Skeletal muscle tissue (tissue), 4 donors: ENCODE measurements around the gene CDH2. TPM values are rescaled to one million over a fixed set of nuclear protein-coding genes. Genes with fewer than 3 reads are reported as not detected.

Experiments used
- H3K27ac ChIP-seq: one replicate; pipeline ENCODE4 v1.7.0; 2013; ENCODE audit warnings: mild to moderate bottlenecking, low read depth, low read length, inconsistent platforms
- H3K27me3 ChIP-seq, 3 donors: one replicate each; pipeline ENCODE4 v1.7.0; 2013; ENCODE audit warnings: low read length in 3 of 3; ENCODE audit not compliant: control insufficient read depth in 3 of 3, insufficient read depth in 3 of 3
- H3K36me3 ChIP-seq, 3 donors: one replicate each; pipeline ENCODE4 v1.7.0; 2013; ENCODE audit warnings: low read length in 3 of 3; ENCODE audit not compliant: control insufficient read depth in 3 of 3, insufficient read depth in 3 of 3
- H3K4me1 ChIP-seq, 3 donors: one replicate each; pipeline ENCODE4 v1.7.0; 2013; ENCODE audit warnings: low read length in 3 of 3, mild to moderate bottlenecking in 3 of 3; ENCODE audit not compliant: control insufficient read depth in 3 of 3, insufficient read depth in 3 of 3
- H3K4me3 ChIP-seq, 3 donors: one replicate each; pipeline ENCODE4 v1.7.0; 2013; ENCODE audit warnings: low read length in 3 of 3
- H3K9ac ChIP-seq, 3 donors: one replicate each; pipeline ENCODE4 v1.7.0; 2013; ENCODE audit warnings: low read length in 3 of 3, mild to moderate bottlenecking in 3 of 3, moderate library complexity in 2 of 3, low read depth in 1 of 3
- H3K9me3 ChIP-seq, 3 donors: one replicate each; pipeline ENCODE4 v1.7.0; 2013; ENCODE audit warnings: low read length in 3 of 3; ENCODE audit not compliant: control insufficient read depth in 3 of 3
- total RNA-seq: library from RNA; depleted of rRNA; stranded (reverse); fragments of >200 nt; gene quantifications from one replicate; pipeline ENCODE4 v1.2.3, GENCODE V29; 2014
- donor health status: Osteomylitis.

CDH2 gene
- total RNA-seq, 1 donor from 2014 or later = 4.7 TPM

DNA sequence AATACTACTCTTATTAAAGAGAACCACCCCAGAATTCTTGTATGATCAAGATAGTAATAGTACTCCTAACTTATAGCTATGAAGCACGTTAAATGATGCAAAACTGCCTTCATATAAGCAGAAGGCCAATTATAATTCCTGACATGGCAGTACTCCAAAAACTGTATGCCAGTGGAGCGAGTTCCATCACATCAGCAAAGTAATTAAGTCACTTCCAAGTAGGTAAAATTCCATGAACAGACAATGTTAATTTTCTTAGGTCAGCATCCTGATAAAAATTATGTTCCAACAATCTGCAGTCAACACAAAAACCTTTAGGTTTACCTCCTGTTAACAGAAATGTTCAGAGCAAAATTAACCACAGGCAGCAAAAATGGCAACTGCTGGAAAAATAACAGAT is 136.7 kb downstream of the CDH2 start:
- no peak overlapping the region for H3K27ac ChIP-seq
- no peaks in the 10 kb centered on the region for H3K9me3 ChIP-seq
- no peak overlapping the region for H3K9ac ChIP-seq
- H3K4me3 ChIP-seq = no peak overlapping the region
- H3K27me3 ChIP-seq = no peaks in the 10 kb centered on the region
- H3K4me1 ChIP-seq = no peaks in the 10 kb centered on the region
- H3K36me3 ChIP-seq = no peaks in the 10 kb centered on the region

DNA sequence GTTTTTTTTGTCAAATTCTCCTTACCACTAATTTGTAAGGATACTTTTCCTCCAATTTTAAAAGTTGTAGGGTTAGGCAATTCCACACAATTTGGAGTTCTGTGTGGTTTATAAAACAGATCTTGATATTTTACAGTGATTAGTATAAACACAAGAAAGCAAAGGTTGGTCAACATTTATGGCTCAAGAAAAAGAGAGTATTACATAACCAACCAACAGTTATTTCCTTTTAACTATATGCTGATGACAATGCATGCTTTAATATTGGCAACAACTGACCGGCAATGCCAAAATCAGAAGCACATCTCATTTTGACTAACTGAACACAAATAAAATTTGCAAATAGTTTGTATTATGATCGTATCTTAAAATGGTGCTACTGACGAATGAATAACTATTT is 137.2 kb downstream of the CDH2 start:
- no peaks in the 10 kb centered on the region for H3K4me1 ChIP-seq
- H3K36me3 ChIP-seq = no peaks in the 10 kb centered on the region
- no peaks in the 10 kb centered on the region for H3K27me3 ChIP-seq
- H3K27ac ChIP-seq = no peak overlapping the region
- no peak overlapping the region for H3K4me3 ChIP-seq
- no peak overlapping the region for H3K9ac ChIP-seq
- H3K9me3 ChIP-seq = no peaks in the 10 kb centered on the region

DNA sequence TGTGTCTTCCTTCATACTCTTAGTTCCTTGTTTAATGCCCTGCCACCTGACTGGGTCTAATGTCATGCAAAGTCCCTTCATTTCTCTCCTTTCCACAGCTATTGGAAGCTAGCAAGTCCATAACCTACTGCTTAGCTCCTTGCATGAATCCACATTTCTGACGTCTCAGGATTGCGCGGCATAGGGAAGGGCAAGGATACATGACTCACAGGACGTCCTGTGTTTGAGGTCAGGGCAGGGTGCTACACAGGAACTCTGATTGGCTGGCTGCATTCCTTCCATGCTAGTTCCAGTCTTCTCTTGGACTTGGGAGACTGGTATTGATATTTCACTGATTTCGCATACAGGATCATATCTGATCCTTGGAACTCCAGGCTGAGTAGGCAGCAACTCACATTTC is 137.9 kb downstream of the CDH2 start:
- Histone ChIP-seq H3K4me3 (no peak overlapping the region), H3K36me3 (no peaks in the 10 kb centered on the region), H3K27ac (no peak overlapping the region), H3K9me3 (no peaks in the 10 kb centered on the region), H3K9ac (no peak overlapping the region), H3K27me3 (no peaks in the 10 kb centered on the region), H3K4me1 (no peaks in the 10 kb centered on the region)

DNA sequence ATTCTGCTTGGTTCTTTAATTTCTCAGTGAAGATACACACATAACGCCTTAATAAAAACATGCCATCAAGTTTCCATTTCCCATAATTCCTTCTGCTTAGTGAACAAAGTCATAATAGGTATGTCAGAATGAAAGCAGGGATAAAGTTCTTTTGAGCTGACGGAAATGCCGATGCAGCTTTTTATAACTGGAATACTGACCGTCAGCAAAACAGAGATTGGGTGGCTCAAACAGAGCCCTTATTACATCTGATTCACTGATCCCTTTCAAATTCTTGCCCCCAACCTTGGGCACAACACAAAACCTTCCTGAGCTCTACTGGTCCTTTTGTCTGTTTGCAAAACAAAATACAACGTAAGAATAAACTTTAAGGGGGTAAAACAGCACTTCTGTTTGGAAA is 140.4 kb downstream of the CDH2 start:
- no peaks in the 10 kb centered on the region for H3K4me1 ChIP-seq
- H3K9me3 ChIP-seq = no peaks in the 10 kb centered on the region
- H3K9ac ChIP-seq = no peak overlapping the region
- H3K4me3 ChIP-seq = no peak overlapping the region
- H3K36me3 ChIP-seq = no peaks in the 10 kb centered on the region
- no peak overlapping the region for H3K27ac ChIP-seq
- no peaks in the 10 kb centered on the region for H3K27me3 ChIP-seq

DNA sequence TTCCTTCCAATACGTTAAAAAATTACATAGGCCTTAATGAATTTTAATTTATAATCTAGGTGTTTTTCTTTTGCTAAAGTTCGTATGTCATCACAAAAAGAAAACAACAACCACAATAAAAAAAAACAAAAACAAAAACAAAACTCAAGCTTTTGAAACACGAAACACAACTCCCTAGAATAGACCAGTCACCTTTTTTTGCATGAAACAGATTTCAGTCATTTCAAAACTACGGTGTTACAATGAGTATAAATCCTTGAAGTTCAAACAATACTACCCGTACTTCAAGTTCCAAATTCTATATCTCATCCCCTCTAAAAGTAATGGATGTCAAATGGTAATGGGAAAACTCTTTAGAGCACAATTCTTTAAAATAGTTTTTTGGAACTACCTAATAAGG is 142.4 kb downstream of the CDH2 start:
- no peaks in the 10 kb centered on the region for H3K27me3 ChIP-seq
- no peak overlapping the region for H3K27ac ChIP-seq
- no peak overlapping the region for H3K9ac ChIP-seq
- no peak overlapping the region for H3K4me3 ChIP-seq
- no peaks in the 10 kb centered on the region for H3K4me1 ChIP-seq
- no peaks in the 10 kb centered on the region for H3K36me3 ChIP-seq
- H3K9me3 ChIP-seq = no peaks in the 10 kb centered on the region

DNA sequence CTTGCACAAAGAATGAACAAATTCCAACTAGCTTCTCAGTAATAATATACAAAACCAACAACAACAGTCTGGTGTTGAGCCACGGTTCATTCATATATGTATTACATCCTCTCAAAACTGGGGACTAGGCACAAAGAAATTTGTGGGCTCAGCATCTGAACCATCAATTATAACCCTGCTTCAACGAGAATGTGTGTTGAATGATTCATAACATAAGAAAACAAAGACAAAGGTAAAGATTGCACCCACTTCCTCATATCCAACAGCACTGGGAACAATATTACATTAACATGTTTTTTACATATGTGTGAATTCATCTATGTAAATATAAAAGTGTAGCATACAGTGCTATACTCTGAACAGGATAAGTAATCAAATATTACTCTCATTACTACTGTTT is 144.8 kb downstream of the CDH2 start:
- H3K4me1 ChIP-seq = no peaks in the 10 kb centered on the region
- no peak overlapping the region for H3K4me3 ChIP-seq
- H3K27me3 ChIP-seq = no peaks in the 10 kb centered on the region
- H3K36me3 ChIP-seq = no peaks in the 10 kb centered on the region
- H3K9me3 ChIP-seq = no peaks in the 10 kb centered on the region
- no peak overlapping the region for H3K27ac ChIP-seq
- no peak overlapping the region for H3K9ac ChIP-seq

DNA sequence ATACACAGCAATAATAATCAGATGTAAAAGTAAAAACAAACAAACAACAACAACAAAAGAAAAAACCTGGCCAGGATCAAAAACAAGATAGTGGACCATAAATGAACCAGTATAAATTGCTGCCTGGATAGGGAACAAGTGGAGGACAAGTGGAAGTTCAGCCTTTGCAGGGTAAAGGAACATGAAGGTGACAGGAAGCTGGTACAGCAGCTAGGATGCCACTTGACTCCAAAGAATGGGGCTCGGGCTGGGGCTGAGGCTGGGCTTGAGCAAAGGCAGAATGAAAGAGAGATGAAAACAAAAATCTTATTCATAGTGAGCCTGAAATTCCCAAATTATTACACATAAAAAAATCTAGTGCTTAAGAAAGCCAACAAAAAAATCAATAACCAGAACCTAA is 146.5 kb downstream of the CDH2 start:
- no peak overlapping the region for H3K9ac ChIP-seq
- no peaks in the 10 kb centered on the region for H3K36me3 ChIP-seq
- no peak overlapping the region for H3K27ac ChIP-seq
- no peaks in the 10 kb centered on the region for H3K9me3 ChIP-seq
- H3K4me1 ChIP-seq = no peaks in the 10 kb centered on the region
- H3K4me3 ChIP-seq = no peak overlapping the region
- no peaks in the 10 kb centered on the region for H3K27me3 ChIP-seq

DNA sequence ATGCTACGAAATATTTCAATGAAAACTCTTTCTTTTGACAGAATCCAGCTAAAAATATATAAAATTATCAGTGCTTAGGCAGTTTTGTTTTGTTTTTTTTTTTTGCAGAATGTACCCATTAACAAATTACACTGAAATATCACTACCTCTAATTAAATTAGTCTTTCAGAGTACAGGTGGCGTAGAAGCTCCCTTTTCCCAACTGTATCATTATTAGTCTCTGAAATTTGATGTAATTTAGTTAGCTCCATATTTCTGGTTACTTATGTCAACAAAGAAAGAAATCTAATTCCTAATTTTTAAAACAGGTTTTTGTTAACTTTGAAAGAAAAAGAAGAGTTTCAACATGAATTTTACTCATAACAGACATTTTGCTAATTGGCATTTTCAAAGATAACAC is 149.2 kb downstream of the CDH2 start:
- H3K27ac ChIP-seq = no peak overlapping the region
- no peaks in the 10 kb centered on the region for H3K36me3 ChIP-seq

DNA sequence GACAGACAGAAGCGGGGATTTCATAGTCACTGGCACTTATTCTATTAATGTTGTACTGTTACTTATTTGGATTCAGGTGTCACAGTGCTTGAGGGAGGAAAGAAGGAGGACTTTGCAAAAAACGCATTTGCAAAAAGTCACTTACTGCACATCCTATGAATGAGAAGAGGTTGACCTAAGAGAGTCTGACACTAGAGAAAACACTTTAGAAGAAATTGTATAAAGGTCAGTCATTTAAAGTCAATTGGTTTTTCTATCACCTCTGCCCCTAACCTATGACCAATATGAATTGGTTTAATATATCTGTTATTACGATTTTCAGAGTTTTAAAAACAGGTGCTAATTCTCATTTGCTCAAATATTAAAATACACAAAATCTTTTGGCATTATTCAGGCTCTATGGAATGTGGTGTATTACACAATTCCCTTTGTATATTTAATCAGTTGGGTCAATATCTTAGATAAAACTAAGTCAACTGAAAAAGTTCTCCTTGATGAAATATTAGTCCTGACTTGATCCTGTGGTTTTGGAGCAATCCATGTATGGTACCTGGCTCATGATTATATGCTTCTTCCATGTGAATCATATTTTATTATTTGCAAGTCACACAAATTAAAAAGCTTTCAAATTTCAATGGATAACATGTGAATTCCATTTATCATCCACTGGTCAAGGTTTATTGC is 157.4 kb downstream of the CDH2 start:
- Histone ChIP-seq H3K4me3 (no peak overlapping the region), H3K9me3 (no peaks in the 10 kb centered on the region), H3K27ac (no peak overlapping the region), H3K4me1 (no peaks in the 10 kb centered on the region), H3K27me3 (no peaks in the 10 kb centered on the region), H3K9ac (no peak overlapping the region), H3K36me3 (no peaks in the 10 kb centered on the region)

More for the DNA sequence above, 149.2 kb downstream of the CDH2 start:
- no peaks in the 10 kb centered on the region for H3K4me1 ChIP-seq
- H3K4me3 ChIP-seq = no peak overlapping the region
- H3K9ac ChIP-seq = no peak overlapping the region
- no peaks in the 10 kb centered on the region for H3K9me3 ChIP-seq
- H3K27me3 ChIP-seq = no peaks in the 10 kb centered on the region

DNA sequence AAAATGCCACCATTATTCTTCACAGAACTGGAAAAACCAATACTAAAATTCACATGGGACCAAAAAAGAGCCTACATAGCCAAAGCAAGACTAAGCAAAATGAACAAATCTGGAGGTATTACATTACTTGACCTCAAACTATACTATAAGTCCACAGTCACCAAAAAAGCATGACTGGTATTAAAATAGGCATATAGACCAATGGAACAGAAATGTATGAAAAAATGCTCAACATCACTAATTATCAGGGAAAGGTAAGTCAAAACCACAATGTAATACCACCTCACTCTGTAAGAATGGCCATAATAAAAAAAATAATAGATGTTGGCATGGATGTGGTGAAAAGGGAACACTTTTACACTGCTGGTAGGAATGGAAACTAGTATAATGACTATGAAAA is 158.6 kb downstream of the CDH2 start:
- no peak overlapping the region for H3K27ac ChIP-seq
- H3K4me3 ChIP-seq = no peak overlapping the region
- no peaks in the 10 kb centered on the region for H3K36me3 ChIP-seq
- no peak overlapping the region for H3K9ac ChIP-seq
- H3K27me3 ChIP-seq = no peaks in the 10 kb centered on the region
- H3K4me1 ChIP-seq = no peaks in the 10 kb centered on the region
- H3K9me3 ChIP-seq = no peaks in the 10 kb centered on the region
